Muscle of leg (tissue), 11 donors: ENCODE measurements around the gene ACAD9. TPM values are rescaled to one million over a fixed set of nuclear protein-coding genes. Genes with fewer than 3 reads are reported as not detected.

ENCODE experiments used
- DNase-seq: peaks from one replicate; pipeline ENCODE4 v3.0.0; 2013
- H3K27ac ChIP-seq: one replicate; pipeline ENCODE4 v1.5.1; 2013; ENCODE audit warnings: mild to moderate bottlenecking, low read length, control low read depth
- H3K27me3 ChIP-seq: one replicate; pipeline ENCODE4 v1.6.1; 2013; ENCODE audit warnings: low read length; ENCODE audit not compliant: control insufficient read depth, insufficient read depth
- H3K36me3 ChIP-seq: one replicate; pipeline ENCODE4 v1.6.1; 2013; ENCODE audit warnings: low read length; ENCODE audit not compliant: control insufficient read depth, insufficient read depth
- H3K4me1 ChIP-seq: one replicate; pipeline ENCODE4 v1.6.1; 2013; ENCODE audit warnings: low read length; ENCODE audit not compliant: control insufficient read depth, insufficient read depth
- H3K4me3 ChIP-seq: one replicate; pipeline ENCODE4 v1.5.1; 2013; ENCODE audit warnings: low read length, control low read depth
- H3K9me3 ChIP-seq: replicated peaks from 2 replicates; pipeline ENCODE4 v1.6.1; 2013; ENCODE audit warnings: low read depth, low read length; ENCODE audit not compliant: control insufficient read depth
- WGBS: methylation state at CpG from one replicate; pipeline ENCODE4 v1.1.5; 2013; ENCODE audit warnings: missing lambda C conversion rate; ENCODE audit not compliant: insufficient coverage; 5-methylcytosine and 5-hydroxymethylcytosine counted together
- polyA plus RNA-seq, 8 donors: library from polyadenylated mRNA; unstranded; fragments of 120-200 nt; gene quantifications; one replicate each; pipeline versions ENCODE4 v1.2.1 to v1.2.3, GENCODE V29; 2013; ENCODE audit warnings: inconsistent platforms in 1 of 8, low replicate concordance in 1 of 8; ENCODE audit not compliant: insufficient read length in 8 of 8, insufficient read depth in 1 of 8
- total RNA-seq: library from RNA; stranded (reverse); fragments of 120-200 nt; gene quantifications from one replicate; pipeline ENCODE4 v1.2.4, GENCODE V29; 2013

ACAD9 gene
- total and polyA plus RNA-seq, 9 donors = 22.7 to 30.4 (median 25.6) TPM

DNA sequence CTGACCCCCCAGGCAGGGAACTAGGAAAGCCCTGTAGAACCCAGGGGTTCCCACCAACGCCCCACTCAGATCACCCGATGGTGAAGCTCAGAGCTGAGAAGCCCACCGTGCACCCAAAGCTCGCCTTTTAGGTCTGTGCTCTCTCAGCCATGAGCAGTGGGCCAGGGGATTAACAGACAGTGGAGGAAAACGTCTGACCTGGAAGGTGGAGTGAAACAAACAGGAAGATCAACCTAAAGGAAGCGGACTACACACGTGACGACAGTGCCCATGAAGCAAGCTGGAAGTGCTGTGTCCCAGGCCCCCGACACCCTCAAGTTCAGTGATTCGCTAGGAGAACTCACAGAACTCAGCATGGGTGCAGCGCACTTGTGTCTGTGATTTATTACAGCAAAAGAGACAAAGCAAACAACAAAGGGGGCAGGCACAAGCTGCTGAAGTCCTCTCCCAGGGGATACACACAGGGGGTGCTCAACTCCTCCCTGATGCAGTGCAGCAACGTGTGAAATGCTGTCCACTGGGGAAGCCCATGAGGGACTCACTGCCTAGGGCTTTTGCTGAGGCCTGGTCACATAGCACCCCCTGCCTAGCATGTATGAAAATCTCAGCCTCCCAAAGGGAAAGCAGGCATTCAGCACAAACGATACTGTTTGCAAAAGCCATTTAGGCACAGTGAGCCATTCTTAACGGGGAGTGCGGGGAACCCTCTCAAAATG, 71.0 kb downstream of the ACAD9 start:
- no peaks in the 10 kb centered on the region for H3K9me3 ChIP-seq
- DNase-seq = peak; percentile 20
- no peak overlapping the region for H3K27ac ChIP-seq
- no peaks in the 10 kb centered on the region for H3K27me3 ChIP-seq
- H3K4me1 ChIP-seq = no peaks in the 10 kb centered on the region
- no peak overlapping the region for H3K4me3 ChIP-seq
- no peaks in the 10 kb centered on the region for H3K36me3 ChIP-seq
- WGBS = 55% methylated on average over 13 of the region's 15 CpGs

- Histone ChIP-seq H3K9me3 (peaks cover 2% of the 10 kb centered on the region), H3K27ac (no peak overlapping the region), H3K36me3 (no peaks in the 10 kb centered on the region)
Observed at GRCh38 chr3:128956440-128956839, 77.0 kb downstream of the ACAD9 start.

More at GRCh38 chr3:128956440-128956839, 77.0 kb downstream of the ACAD9 start:
- no peak for DNase-seq
- Histone ChIP-seq H3K4me3 (no peak overlapping the region), H3K27me3 (no peaks in the 10 kb centered on the region), H3K4me1 (no peaks in the 10 kb centered on the region)
- 100% methylated on average over 1 of the region's 2 CpGs for WGBS

Other genes starting within 250 kb of the ACAD9 start
- 144 TPM for gene RPN1, start 228.8 kb upstream of the ACAD9 start, total RNA-seq
- gene RPN1, start 228.8 kb upstream of the ACAD9 start, polyA plus RNA-seq = 100 to 1,000 TPM in 6 of 8 donors, 10 to 100 TPM in 2; 95.8 to 128 (median 104) TPM
- gene RAB7A, start 153.4 kb upstream of the ACAD9 start, total RNA-seq = 31.5 TPM
- gene RAB7A, start 153.4 kb upstream of the ACAD9 start, polyA plus RNA-seq = 100 to 1,000 TPM; 132 to 160 (median 143) TPM
- 0.27 TPM for gene CFAP92, start 114.5 kb downstream of the ACAD9 start, total RNA-seq
- 1 to 10 TPM in 2 of 8 donors, under 1 TPM in 6; 0.55 to 1.1 (median 0.66) TPM for gene CFAP92, start 114.5 kb downstream of the ACAD9 start, polyA plus RNA-seq
- gene EFCC1, start 121.7 kb downstream of the ACAD9 start, total RNA-seq = 0.66 TPM
- gene EFCC1, start 121.7 kb downstream of the ACAD9 start, polyA plus RNA-seq = 1 to 10 TPM in 1 of 8 donors, under 1 TPM in 7; 0.61 to 2.0 (median 0.82) TPM
- 0.40 TPM for gene GP9, start 181.2 kb downstream of the ACAD9 start, total RNA-seq
- gene GP9, start 181.2 kb downstream of the ACAD9 start, polyA plus RNA-seq = under 1 TPM; 0.23 to 0.81 (median 0.52) TPM
- gene RAB43, start 242.2 kb downstream of the ACAD9 start, total RNA-seq = 2.7 TPM
- gene RAB43, start 242.2 kb downstream of the ACAD9 start, polyA plus RNA-seq = 1 to 10 TPM; 1.6 to 4.2 (median 2.7) TPM